ENCODE data around the gene FICD. TPM values are rescaled to one million over a fixed set of nuclear protein-coding genes. Genes with fewer than 3 reads are reported as not detected.

The FICD gene
- total RNA-seq, 2 donors from 2014 or later: 6.2 to 6.8 TPM

DNA sequence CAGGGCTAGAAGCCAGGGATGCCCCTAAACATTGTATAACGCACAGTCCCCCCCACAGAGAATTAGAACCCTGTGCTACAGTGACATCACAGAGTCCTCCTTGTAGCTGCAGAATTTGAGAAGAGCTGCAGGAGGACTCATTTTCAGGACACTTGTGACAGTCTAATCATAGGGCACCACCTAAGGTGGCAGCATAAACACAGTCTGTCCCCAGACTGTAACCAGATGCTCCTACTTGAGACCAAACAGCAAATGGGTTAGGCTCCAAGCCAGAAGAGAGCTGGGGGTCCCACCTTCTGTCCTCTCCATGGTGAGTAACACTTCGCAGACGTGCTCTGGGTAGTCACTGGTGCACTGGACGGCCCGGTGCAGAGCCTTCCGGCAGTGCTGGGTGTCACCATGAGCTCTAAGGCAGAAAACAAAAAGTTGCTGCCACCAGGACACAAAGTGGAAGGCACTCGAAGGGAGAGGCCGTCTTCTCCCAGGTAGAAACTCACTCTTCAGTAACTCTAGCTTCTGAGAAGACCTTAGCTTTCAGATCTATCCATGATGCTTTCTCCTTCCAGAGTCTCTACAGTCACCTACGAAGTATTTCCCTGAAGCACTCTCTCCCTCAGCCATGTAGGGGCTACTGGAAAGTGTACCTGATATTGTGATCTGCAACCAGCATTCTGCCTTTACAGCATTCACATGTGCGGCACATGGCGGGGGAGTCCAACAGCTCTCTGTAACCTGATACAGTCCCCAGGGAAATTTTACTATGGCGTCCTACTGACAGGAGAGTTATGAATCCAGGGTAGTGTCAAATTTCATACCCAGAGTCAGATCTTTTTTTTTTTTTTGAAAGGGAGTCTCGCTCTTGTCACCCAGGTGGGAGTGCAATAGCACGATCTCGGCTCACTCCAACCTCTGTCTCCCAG, 17.1 kb downstream of the FICD start:
- Mint-ChIP-seq H3K27me3 (ENCODE audit: insufficient read depth) (no peaks in the 10 kb centered on the region), H3K36me3 (ENCODE audit: low read depth) (peaks cover 74% of the 10 kb centered on the region), H3K9me3 (no peaks in the 10 kb centered on the region), H3K4me1 (no peaks in the 10 kb centered on the region), H3K27ac (no peak overlapping the region), H3K4me3 (no peak overlapping the region)
- 93 to 94% methylated on average over 10 to 15 of the region's 15 CpGs for WGBS, 2 experiments (ENCODE audit: insufficient coverage in 1 of 2, insufficient read length in 1 of 2)
- TF ChIP-seq, protein P1, sequence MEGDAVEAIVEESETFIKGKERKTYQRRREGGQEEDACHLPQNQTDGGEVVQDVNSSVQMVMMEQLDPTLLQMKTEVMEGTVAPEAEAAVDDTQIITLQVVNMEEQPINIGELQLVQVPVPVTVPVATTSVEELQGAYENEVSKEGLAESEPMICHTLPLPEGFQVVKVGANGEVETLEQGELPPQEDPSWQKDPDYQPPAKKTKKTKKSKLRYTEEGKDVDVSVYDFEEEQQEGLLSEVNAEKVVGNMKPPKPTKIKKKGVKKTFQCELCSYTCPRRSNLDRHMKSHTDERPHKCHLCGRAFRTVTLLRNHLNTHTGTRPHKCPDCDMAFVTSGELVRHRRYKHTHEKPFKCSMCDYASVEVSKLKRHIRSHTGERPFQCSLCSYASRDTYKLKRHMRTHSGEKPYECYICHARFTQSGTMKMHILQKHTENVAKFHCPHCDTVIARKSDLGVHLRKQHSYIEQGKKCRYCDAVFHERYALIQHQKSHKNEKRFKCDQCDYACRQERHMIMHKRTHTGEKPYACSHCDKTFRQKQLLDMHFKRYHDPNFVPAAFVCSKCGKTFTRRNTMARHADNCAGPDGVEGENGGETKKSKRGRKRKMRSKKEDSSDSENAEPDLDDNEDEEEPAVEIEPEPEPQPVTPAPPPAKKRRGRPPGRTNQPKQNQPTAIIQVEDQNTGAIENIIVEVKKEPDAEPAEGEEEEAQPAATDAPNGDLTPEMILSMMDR (conservative IDR thresholded peaks at IDR 0.05): no peak
- Histone ChIP-seq H3K9me3 (ENCODE audit: control insufficient read depth, low read length) (no peaks in the 10 kb centered on the region), H3K4me3 (ENCODE audit: low read length) (no peak overlapping the region), H3K27me3 (ENCODE audit: control insufficient read depth, insufficient read depth, low read length, poor library complexity, severe bottlenecking) (no peaks in the 10 kb centered on the region), H3K4me1 (ENCODE audit: control insufficient read depth, insufficient read depth, low read length) (no peaks in the 10 kb centered on the region), H3K36me3 (ENCODE audit: control insufficient read depth, insufficient read depth, low read length) (peaks cover 83% of the 10 kb centered on the region), H3K27ac (ENCODE audit: low read depth, low read length) (no peak overlapping the region), H3K9ac (ENCODE audit: extremely low read depth, low read length, poor library complexity, severe bottlenecking) (no peak overlapping the region)
- no peak for DNase-seq

- WGBS, 2 experiments (ENCODE audit: insufficient coverage in 1 of 2, insufficient read length in 1 of 2): 89 to 100% methylated on average over 1 to 6 of the region's 6 CpGs
- TF ChIP-seq, protein P1 (conservative IDR thresholded peaks at IDR 0.05): no peak
- no peak for DNase-seq
- Histone ChIP-seq H3K4me3 (ENCODE audit: low read length) (no peak overlapping the region), H3K9ac (ENCODE audit: extremely low read depth, low read length, poor library complexity, severe bottlenecking) (no peak overlapping the region), H3K4me1 (ENCODE audit: control insufficient read depth, insufficient read depth, low read length) (no peaks in the 10 kb centered on the region), H3K27ac (ENCODE audit: low read depth, low read length) (no peak overlapping the region), H3K27me3 (ENCODE audit: control insufficient read depth, insufficient read depth, low read length, poor library complexity, severe bottlenecking) (no peaks in the 10 kb centered on the region), H3K36me3 (ENCODE audit: control insufficient read depth, insufficient read depth, low read length) (peaks cover 74% of the 10 kb centered on the region), H3K9me3 (ENCODE audit: control insufficient read depth, low read length) (no peaks in the 10 kb centered on the region)
- no peaks in the 10 kb centered on the region for H3K27me3 Mint-ChIP-seq (ENCODE audit: insufficient read depth)
- no peak overlapping the region for H3K27ac Mint-ChIP-seq
- H3K4me3 Mint-ChIP-seq: no peak overlapping the region
- no peaks in the 10 kb centered on the region for H3K9me3 Mint-ChIP-seq
- peaks cover 63% of the 10 kb centered on the region for H3K36me3 Mint-ChIP-seq (ENCODE audit: low read depth)
- H3K4me1 Mint-ChIP-seq: no peaks in the 10 kb centered on the region
Measured at GRCh38 chr12:108538146-108538545, 23.1 kb downstream of the FICD start.

DNA sequence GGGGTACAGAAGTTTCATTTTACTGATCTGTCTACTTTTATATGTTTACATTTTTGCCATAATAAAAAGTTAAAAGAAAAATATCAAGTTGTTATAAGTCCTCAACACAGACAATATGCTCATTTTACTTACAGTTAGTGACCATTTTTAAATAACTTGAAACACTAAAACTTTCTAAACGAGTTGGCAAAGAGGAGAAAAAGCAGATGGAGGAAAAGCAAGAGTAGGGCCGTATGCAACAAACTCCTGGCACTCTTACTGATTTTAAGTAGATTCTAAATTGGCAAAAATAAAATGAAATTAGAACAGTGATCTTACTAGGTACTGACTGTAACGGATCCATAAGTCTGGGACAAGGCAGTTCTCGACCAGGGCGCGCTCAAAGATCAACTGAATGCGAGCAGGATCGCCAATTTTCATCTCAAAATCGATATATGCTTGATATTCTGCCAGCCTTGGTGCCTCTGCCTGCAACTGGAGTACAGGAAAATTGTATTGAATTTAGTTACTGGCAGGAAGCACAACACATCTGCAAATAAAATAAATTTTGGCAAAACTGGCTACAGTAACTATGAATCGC, 23.6 kb downstream of the FICD start:
- Histone ChIP-seq H3K4me1 (ENCODE audit: control insufficient read depth, insufficient read depth, low read length) (no peaks in the 10 kb centered on the region), H3K4me3 (ENCODE audit: low read length) (no peak overlapping the region), H3K27ac (ENCODE audit: low read depth, low read length) (no peak overlapping the region), H3K27me3 (ENCODE audit: control insufficient read depth, insufficient read depth, low read length, poor library complexity, severe bottlenecking) (no peaks in the 10 kb centered on the region), H3K9me3 (ENCODE audit: control insufficient read depth, low read length) (no peaks in the 10 kb centered on the region), H3K9ac (ENCODE audit: extremely low read depth, low read length, poor library complexity, severe bottlenecking) (no peak overlapping the region), H3K36me3 (ENCODE audit: control insufficient read depth, insufficient read depth, low read length) (peaks cover 74% of the 10 kb centered on the region)
- Mint-ChIP-seq H3K27me3 (ENCODE audit: insufficient read depth) (no peaks in the 10 kb centered on the region), H3K9me3 (no peaks in the 10 kb centered on the region), H3K36me3 (ENCODE audit: low read depth) (peaks cover 65% of the 10 kb centered on the region), H3K4me3 (no peak overlapping the region), H3K27ac (no peak overlapping the region), H3K4me1 (no peaks in the 10 kb centered on the region)
- WGBS, 2 experiments (ENCODE audit: insufficient coverage in 1 of 2, insufficient read length in 1 of 2): 94 to 97% methylated on average over 10 of the region's 10 CpGs
- TF ChIP-seq, protein P1 (conservative IDR thresholded peaks at IDR 0.05): no peak
- DNase-seq: peak; percentile 20

Data from endodermal cell (in vitro differentiated cells).